Raji (cell line): ENCODE measurements around the gene KRTAP5-3.

Experiments used
- POLR2A ChIP-seq: IDR thresholded peaks from 2 replicates; pipeline ENCODE4 v1.6.1; 2011; ENCODE audit warnings: low read depth, low read length, control low read depth; ENCODE audit not compliant: insufficient read depth

Gene KRTAP5-3, protein sequence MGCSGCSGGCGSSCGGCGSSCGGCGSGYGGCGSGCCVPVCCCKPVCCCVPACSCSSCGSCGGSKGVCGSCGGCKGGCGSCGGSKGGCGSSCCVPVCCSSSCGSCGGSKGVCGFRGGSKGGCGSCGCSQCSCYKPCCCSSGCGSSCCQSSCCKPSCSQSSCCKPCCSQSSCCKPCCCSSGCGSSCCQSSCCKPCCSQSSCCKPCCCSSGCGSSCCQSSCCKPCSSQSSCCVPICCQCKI

DNA sequence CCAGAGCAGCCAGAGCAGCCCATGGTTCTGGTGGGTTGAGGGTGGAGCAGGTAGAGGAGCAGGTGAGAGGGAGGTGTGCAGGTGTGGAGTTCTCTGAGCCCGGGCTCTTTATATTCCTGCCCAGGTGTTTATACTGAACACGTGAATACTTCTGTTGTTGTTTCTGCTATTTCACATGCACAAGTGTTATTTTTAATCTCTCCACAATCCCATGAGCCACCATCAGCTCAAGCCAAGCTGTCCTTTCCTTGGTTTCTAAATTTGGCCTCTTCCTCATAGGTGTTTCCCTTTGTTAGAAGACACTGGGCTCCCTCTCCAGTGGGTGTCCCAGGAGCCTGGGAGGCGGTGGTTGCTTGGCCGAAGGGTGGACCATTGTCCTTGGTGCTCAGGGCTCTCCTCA is at the start of gene KRTAP5-3:
Gene KRTAP5-3, minus strand, starts transcription at position 101 of the 400 bp plus-strand sequence. Its CDS starts 78 bp downstream, at position 23.
- no peak for TF ChIP-seq POLR2A

DNA sequence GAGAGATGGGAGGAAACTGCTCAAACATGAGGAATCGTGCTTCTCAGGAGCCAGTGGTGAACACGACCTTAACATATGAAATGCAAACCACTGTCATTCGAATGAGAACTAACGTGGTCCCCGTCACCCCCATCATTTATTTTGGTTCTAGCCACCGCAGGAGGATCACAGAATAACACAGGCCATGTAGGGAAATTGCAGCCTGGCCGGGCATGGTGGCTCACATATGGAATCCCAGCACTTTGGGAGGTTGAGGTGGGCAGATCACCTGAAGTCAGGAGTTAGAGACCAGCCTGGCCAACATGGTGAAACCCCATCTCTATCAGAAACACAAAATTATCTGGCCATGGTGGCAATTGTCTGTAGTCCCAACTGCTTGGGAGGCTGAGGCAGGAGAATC is 48.4 kb upstream of the KRTAP5-3 start:
- no peak for TF ChIP-seq POLR2A

DNA sequence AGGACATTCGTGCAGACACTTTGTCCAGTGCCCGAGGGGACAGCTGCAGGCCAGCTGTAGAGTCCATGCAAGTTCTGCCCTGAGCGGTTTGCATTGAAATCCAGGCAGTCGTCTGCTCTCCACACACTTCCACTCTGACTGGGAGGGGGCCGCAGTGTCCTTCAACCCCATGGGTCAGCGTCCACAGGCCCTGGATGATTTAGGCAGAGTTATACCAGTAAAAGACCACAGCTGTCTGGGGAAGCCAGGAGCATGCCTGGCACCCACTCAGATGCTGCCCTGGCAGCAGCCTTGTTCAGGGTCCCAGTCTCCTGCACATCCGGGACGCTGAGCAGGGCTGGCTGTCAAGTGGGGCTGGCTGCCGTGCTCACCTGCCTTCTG is 47.8 kb upstream of the KRTAP5-3 start:
- TF ChIP-seq POLR2A: no peak

DNA sequence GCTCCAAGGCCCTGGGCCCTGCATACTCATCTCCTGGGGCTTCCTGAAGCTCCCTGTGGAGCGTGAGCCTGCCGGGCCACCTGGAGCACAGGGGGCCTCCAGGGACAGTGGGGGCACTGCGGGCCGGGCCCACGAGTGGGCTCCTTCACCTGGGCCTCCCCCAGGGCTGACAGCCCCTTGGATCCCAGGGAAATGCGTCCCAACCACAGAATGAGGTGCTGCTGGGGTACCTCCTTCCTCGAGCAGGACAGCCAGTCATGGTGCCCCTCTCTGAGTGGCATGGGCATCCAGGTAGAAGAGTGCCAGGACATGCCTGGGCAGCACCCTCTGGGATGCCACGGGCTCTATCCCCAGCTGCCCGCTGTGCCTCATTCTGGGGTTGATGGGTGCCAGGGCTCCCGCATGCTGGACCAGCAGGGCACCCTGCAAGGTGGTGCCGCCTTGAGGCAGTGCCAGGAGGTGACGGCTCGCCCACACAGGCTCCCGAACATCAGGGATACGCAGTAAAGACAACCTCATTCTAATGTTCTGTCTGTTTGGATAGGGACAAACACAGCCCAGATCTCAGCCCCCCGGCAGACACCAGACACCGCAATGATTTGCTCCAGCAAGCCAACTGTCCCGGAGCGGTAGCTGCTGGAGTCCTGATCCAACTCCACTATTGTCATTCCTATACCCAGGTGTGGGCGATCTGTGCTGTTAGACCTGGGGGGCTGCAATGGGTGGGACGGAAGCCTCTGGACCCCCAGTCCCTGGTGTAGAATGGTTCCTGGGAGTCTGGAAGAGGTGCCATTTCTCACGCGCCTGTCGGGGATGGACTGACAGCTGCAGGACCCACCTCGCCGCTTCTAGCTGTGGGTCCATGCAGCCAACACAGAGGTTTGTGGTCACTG is 47.2 kb upstream of the KRTAP5-3 start:
- TF ChIP-seq POLR2A: no peak

DNA sequence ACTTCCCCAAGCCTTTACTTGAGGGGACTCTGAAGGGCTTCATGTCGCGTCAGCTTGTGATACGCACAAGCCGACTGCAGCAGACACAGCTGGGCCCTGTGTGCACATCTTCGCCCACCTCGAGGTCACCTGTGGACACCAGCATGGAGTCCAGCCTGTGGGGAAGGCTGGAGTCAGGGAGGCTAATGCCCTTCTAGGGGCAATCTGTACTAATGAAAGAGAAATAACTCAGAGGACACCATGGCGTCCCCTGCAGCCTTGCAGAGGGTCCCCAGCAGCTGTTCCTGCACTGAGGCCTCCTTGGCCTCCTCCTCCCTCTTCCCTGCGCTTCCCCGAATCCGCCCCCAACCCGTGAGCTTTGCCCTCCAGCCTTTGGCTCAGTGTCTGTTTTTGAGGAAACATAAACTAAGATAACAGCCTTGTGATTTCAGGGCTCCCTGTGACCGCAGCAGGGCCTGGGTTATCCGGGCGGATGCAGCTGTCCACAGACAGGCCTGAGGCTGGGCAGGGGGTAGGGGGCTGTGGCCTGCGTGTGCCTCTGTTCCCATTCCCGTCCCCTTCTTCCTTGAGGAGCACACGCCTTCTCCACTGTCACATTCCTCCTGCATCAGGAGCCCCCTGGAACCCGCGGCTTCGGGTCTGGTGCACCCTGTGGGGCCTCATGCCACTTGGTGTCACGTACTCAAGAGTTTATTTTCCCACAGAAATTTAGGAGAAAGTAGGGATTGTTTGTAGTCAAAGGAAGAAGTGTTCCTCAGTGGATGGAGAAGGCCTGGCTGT is 46.3 kb upstream of the KRTAP5-3 start:
- TF ChIP-seq POLR2A: no peak

DNA sequence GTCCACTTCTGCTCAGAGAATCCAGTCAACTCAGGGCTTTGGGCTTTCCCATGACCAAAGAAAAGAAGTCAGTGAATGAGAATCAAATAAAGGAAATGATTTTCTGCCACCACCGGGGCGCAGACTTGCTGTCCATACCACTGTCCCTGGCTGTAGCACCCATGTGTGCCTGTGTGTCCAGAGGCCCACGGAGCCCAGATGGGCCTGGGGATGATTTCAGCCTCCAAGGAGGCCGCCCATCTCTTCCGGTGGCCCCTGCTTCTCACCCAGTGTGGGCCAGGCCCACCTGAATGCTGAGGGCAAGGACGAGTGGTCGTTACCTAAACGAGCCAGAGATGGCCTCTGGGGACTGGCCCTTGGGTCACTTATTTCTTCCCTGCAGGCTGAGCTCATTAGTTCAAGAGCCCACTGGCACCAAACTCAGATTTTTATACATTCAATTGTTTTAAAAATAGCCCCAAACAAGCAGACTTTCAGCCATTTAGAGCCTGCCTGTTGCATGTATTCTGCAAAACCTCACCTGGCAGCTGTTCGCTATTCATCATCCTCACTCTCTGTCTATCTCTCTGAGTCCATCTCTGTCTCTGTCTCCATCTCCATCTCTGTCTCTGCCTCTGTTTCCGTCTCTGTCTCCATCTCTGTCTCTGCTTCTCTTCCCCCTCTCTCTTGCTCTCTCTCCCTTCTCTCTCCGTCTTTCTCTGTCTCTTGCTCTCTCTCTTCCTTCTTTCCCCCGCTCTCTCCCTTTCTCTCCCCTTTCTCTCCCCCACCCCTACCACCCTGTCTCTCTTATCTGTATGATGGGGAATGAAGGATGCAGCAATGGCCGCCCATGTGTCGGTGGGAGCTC is 45.5 kb upstream of the KRTAP5-3 start:
- TF ChIP-seq POLR2A: no peak

DNA sequence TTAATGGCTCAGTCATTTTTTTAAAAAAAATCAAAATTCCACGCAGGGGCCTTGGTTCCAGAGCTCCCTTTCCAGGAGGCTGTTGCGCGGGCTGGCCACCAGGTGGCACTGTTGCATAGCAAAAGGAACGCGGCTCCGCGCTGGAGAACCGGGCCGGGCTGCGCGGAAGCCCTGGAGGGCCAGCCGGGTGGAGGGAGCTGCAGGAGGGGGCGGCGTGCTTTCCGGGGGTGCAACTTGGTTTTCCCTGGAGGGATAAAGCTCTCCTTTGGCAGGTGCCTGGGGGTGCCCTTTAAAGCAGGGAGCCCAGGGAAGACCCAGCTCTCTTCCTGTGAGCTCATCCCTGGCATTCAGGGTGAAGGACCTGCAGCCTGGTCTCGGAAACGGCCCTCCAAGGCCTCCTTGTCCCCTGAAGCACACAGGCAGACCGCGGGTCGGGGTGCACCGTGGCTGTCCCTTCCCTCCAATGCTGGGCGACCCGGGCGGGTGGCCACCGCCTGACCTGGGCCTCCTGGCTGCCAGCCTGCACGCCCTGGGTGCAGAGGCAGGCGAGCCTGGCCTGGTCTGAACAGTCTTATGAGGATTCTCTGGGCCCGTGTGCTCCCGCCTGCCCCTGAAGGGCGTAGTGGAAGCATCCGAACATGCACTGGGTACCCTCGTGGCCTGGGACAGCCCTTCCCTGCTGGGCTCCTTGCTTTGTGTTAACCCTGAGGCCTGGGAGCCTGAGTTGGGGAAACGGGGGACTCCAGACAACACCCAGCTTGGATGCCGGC is 44.7 kb upstream of the KRTAP5-3 start:
- no peak for TF ChIP-seq POLR2A

DNA sequence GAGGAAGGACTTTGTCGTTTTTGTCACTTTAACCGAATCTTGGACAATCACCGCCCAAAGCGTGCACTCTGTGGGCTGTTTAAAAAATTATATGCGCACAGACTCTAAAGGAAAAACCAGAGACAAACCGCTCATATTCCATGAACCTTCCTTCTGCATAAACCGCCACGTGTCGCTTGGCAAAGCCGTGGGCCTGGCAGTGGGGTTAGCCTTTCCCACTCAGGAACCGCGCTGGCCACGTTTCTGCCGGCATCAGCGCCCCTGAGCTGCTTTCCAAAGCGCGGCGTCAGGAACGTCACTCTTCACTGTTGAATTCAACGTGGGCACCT is 44.1 kb upstream of the KRTAP5-3 start:
- TF ChIP-seq POLR2A: no peak

DNA sequence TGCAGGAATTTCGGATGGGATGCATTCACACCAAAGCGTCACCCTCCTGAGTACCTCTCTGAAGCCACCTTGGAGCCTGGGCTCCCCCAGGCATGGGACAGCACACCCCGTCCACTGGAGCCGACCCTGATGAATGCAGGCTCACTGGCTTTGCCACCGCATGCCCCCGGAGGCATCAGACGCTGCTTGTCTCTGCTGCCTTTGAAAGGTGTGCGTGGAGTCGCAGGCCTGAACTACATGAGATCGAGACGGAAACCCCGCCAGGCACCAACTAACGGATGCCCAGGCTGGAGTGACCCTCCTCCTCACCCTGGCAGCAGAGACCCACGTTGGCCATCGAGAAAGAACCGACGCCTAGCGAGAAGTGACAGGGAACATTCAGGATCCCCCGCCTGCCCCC is 43.8 kb upstream of the KRTAP5-3 start:
- no peak for TF ChIP-seq POLR2A

DNA sequence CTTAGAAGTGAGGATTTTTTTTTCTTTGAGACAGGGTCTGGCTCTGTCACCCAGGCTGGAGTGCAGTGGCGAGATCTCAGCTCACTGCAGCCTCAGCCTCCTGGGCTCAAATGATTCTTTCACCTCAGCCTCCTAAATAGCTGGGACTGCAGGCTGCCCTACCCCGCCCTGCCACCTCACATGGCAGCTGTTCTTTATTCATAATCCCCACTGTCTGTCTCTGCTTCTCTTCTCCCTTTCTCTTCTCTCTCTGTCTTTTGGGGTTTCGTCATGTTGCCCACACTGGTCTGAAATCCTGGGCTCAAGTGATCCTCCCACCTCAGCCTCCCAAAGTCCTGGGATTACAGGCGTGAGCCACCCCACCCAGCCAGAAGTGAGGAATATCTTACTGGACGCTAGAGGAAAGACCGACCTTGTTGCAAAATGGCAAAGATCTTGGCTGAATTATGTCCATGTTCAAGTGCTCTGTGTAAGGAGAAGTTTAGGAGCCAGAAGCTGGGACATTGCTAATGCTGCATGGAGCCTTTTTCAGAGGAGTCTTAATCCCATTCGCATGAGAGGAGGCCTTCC is 43.2 kb upstream of the KRTAP5-3 start:
- TF ChIP-seq POLR2A: no peak

DNA sequence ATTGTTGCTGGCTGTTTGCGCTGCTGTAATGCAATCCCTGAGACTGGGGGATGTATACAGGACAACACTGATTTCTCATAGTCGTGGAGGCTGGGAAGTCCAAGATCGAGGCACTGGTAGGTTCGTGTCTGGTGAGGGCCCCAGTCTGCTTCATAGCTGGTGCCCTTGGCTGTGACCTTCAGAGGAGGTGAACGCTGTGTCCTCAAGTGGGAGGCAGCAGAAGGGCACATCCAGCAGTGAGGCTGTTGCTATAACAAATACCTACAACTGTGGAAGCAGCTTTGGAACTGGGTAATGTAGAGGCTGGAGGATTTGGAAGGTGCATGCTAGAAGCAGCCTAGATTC is 42.6 kb upstream of the KRTAP5-3 start:
- TF ChIP-seq POLR2A: no peak

DNA sequence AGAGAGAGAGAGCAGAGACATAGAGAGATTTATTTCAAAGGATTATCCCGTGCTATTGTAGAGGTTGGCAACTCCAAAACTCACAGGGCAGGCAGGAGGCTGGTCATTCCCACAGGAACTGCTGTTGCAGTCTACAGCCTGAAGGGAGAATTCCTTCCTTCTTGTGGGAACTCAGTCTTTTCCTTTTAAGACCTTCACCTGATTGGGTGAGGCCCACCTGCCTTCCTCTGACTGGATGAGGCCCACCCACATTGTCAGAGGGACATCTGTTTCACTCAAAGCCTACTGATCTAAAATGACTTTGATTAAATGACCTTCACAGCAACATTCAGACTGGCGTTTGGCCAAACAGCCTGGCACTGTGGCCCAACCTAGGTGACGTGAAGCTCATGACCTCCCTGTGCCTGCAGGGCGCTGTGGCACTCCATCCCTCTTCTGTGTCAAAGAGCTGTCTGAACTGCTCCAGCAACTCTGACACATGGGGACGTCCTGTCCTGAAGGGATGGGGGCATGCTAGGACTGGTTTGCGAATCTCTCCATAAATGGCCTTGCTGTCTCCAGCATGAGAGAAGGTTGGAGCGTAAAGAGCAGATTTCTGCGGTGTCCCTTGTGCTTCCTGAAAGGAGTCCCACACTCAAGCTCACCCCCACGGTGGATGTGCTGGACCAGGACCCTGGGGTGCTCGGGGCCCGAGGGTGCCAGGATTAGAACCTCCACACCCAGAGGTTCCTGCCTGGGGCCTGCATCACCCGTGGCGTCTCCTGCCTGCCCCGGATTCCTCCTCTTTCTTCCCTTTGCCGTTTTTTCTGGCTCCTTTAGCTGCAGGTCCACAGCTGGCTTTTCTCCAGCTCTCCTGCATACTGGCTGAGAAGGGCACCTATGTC is 42.0 kb upstream of the KRTAP5-3 start:
- no peak for TF ChIP-seq POLR2A
